HL-60 (cell line): ENCODE measurements around the gene UBE2J2.

ENCODE experiments used
- DNase-seq, 2 experiments: peaks; one replicate each; pipeline ENCODE4 v3.0.0-alpha.2; 2010 to 2020; ENCODE audit warnings: low read depth in 1 of 2, low spot score in 1 of 2
- H3K27ac ChIP-seq: fragments of 250-450 bp; sonication (Bioruptor Pico); replicated peaks from 2 replicates; pipeline ENCODE4 v1.5.1; 2020; ENCODE audit warnings: mild to moderate bottlenecking, moderate library complexity
- H3K27me3 ChIP-seq: fragments of 250-450 bp; sonication (Bioruptor Pico); 2 replicates; pipeline ENCODE4 v1.5.1; 2021; ENCODE audit warnings: mild to moderate bottlenecking, moderate library complexity; ENCODE audit not compliant: insufficient read depth, poor library complexity, severe bottlenecking
- H3K4me3 ChIP-seq: replicated peaks from 2 replicates; pipeline ENCODE4 v1.5.1; 2011; ENCODE audit warnings: mild to moderate bottlenecking, control low read depth, low read length; ENCODE audit not compliant: insufficient read depth
- GABPA ChIP-seq: IDR thresholded peaks from 2 replicates; pipeline ENCODE4 v1.6.1; 2012; ENCODE audit warnings: low read depth
- POLR2AphosphoS5 ChIP-seq: IDR thresholded peaks from 2 replicates; pipeline ENCODE4 v1.6.1; 2012; ENCODE audit warnings: low read depth
- SPI1 ChIP-seq: IDR thresholded peaks from 2 replicates; pipeline ENCODE4 v1.6.1; 2012; ENCODE audit warnings: low read depth, mild to moderate bottlenecking, borderline replicate concordance
- TF ChIP-seq, protein P1 (sequence below): IDR thresholded peaks from one replicate; pipeline ENCODE4 v1.5.1; 2011; ENCODE audit warnings: low read length, control low read depth, inconsistent platforms; ENCODE audit not compliant: insufficient read depth
- TF ChIP-seq, protein P2 (sequence below): IDR thresholded peaks from 2 replicates; pipeline ENCODE4 v1.6.1; 2012; ENCODE audit warnings: low read depth; ENCODE audit not compliant: insufficient replicate concordance

The UBE2J2 gene

DNA sequence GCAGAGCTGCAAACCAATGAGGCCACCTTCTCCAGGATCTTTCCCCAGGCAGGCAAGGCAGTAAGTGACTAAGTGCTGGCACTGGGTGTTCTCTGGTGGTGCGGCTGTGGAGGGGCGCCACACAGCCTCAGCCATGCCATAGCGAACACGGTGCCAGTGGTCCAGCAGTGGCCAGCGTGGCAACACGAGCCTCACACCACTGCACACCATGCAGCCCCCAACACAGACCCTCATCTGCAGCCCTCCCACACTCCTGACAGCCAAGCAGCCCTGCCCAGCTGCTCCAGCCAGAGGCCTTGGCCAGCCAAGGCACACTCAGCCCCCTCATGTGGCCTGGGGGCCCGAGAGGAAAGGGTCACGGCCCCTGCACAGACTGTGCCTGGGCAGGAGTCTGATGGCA lies 47.8 kb upstream of the UBE2J2 start:
- Histone ChIP-seq H3K4me3 (no peak overlapping the region), H3K27ac (no peak overlapping the region; the same call in 1 of the 2 replicates), H3K27me3 (no peaks in the 10 kb centered on the region)
- no peak for DNase-seq
- TF ChIP-seq, protein P1, sequence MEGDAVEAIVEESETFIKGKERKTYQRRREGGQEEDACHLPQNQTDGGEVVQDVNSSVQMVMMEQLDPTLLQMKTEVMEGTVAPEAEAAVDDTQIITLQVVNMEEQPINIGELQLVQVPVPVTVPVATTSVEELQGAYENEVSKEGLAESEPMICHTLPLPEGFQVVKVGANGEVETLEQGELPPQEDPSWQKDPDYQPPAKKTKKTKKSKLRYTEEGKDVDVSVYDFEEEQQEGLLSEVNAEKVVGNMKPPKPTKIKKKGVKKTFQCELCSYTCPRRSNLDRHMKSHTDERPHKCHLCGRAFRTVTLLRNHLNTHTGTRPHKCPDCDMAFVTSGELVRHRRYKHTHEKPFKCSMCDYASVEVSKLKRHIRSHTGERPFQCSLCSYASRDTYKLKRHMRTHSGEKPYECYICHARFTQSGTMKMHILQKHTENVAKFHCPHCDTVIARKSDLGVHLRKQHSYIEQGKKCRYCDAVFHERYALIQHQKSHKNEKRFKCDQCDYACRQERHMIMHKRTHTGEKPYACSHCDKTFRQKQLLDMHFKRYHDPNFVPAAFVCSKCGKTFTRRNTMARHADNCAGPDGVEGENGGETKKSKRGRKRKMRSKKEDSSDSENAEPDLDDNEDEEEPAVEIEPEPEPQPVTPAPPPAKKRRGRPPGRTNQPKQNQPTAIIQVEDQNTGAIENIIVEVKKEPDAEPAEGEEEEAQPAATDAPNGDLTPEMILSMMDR = no peak
- TF ChIP-seq POLR2AphosphoS5 (no peak), SPI1 (no peak), GABPA (no peak)
- TF ChIP-seq, protein P2, sequence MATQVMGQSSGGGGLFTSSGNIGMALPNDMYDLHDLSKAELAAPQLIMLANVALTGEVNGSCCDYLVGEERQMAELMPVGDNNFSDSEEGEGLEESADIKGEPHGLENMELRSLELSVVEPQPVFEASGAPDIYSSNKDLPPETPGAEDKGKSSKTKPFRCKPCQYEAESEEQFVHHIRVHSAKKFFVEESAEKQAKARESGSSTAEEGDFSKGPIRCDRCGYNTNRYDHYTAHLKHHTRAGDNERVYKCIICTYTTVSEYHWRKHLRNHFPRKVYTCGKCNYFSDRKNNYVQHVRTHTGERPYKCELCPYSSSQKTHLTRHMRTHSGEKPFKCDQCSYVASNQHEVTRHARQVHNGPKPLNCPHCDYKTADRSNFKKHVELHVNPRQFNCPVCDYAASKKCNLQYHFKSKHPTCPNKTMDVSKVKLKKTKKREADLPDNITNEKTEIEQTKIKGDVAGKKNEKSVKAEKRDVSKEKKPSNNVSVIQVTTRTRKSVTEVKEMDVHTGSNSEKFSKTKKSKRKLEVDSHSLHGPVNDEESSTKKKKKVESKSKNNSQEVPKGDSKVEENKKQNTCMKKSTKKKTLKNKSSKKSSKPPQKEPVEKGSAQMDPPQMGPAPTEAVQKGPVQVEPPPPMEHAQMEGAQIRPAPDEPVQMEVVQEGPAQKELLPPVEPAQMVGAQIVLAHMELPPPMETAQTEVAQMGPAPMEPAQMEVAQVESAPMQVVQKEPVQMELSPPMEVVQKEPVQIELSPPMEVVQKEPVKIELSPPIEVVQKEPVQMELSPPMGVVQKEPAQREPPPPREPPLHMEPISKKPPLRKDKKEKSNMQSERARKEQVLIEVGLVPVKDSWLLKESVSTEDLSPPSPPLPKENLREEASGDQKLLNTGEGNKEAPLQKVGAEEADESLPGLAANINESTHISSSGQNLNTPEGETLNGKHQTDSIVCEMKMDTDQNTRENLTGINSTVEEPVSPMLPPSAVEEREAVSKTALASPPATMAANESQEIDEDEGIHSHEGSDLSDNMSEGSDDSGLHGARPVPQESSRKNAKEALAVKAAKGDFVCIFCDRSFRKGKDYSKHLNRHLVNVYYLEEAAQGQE = no peak

DNA sequence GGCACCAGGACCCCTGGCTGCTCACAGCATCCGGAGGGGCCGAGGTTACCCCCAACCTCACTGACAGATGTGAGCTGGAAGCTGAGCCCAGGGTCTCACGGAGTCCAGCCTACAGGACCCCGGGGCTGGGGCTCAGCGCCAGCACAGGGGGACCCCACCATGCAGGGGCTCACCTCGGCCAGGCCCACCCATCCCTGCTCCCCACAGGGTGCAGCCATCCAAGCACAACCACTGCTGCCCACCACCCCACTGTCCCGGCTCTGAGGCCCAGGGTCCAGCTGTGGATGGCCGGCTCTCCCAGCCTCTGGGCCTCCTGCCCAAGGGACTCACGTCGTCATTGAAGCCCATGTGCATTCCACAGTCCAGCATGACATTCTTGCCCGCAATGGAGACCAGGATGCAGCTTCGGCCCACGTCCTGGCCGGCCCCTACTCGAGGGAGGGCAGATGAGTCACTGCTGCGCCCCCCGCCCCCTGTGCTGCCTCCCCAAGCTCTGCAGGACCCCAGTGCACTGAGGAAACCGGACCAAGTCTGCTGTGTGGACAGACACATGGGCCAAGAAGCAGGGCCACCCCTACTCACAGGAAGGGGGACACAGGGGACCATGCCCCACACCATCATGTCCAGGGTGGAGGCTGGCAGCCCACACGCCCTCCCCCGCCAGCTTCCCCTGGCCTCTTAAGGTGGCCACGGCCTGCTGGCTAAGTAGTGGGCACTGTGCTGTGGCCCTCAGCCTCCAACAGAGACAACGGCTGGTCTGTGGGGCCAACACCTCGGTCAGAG lies 47.2 kb upstream of the UBE2J2 start:
- TF ChIP-seq, protein P1 = no peak
- no peak for TF ChIP-seq GABPA
- TF ChIP-seq, protein P2 = no peak
- TF ChIP-seq POLR2AphosphoS5 = no peak
- no peak for TF ChIP-seq SPI1
- no peak for DNase-seq
- H3K27me3 ChIP-seq = no peaks in the 10 kb centered on the region
- no peak overlapping the region for H3K27ac ChIP-seq
- H3K4me3 ChIP-seq = no peak overlapping the region

DNA sequence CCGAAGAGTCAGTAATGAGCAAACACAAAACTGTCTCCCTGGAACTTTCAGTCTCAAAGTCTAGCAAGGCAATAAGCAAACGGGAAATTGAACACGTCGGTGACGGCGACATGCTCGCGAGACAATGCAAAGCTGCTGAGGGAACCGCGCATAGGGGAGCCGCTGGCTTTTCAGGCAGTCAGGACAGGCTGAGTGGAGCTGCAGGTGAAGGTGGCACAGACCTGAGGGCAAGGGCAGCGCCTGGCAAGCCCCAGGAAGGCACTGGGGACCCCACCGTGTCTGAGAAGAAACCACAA lies 45.9 kb upstream of the UBE2J2 start:
- Histone ChIP-seq H3K27ac (no peak overlapping the region), H3K4me3 (no peak overlapping the region), H3K27me3 (no peaks in the 10 kb centered on the region)
- DNase-seq = no peak
- TF ChIP-seq SPI1 = no peak
- TF ChIP-seq GABPA = no peak
- no peak; the same call in 1 of the 2 replicates for TF ChIP-seq POLR2AphosphoS5
- TF ChIP-seq, protein P1 = no peak
